ENCODE results near the gene DUSP6. TPM values are rescaled to one million over a fixed set of nuclear protein-coding genes. Genes with fewer than 3 reads are reported as not detected.

The DUSP6 gene
- total and polyA plus RNA-seq, 2 donors (not counting 1 experiment from before 2014, with no cell fraction given) = 7.0 to 50.0 TPM

- H3K4me3 ChIP-seq (replicated peaks in 1 of 4; ENCODE audit: control extremely low read depth in 1 of 4, insufficient read depth in 1 of 4, low read depth in 3 of 4, low read length in 4 of 4) = no peak overlapping the region
- no peak overlapping the region for H3K4me2 ChIP-seq (ENCODE audit: extremely low read depth, insufficient read depth, low read length)
- no peak overlapping the region for H3K9ac ChIP-seq (ENCODE audit: insufficient read depth, low read length)
- no peaks in the 10 kb centered on the region for H3K36me3 ChIP-seq (ENCODE audit: control insufficient read depth, insufficient read depth, low read length)
- H3K27ac ChIP-seq (ENCODE audit: insufficient read depth, low read length) = no peak overlapping the region
- H3K27me3 ChIP-seq (ENCODE audit: control insufficient read depth, insufficient read depth, low read length) = no peaks in the 10 kb centered on the region
- no peaks in the 10 kb centered on the region for H3K9me3 ChIP-seq (ENCODE audit: control insufficient read depth, insufficient read depth, low read depth, low read length)
- no peaks in the 10 kb centered on the region for H4K20me1 ChIP-seq (ENCODE audit: control insufficient read depth, extremely low read depth, insufficient read depth, low read length)
- no peak for TF ChIP-seq CTCF (conservative IDR thresholded peaks at IDR 0.05 in 1 of 2, IDR thresholded peaks at IDR 0.05 in 1 of 2; ENCODE audit: low read depth in 1 of 2, low read length in 2 of 2)
- no peak for TF ChIP-seq EZH2 (IDR thresholded peaks at IDR 0.05; ENCODE audit: low read length, missing control alignments)
- no peak overlapping the region for H2AFZ ChIP-seq (ENCODE audit: low read length)
- H3K79me2 ChIP-seq (ENCODE audit: control insufficient read depth, insufficient read depth, low read length) = no peaks in the 10 kb centered on the region
- DNase-seq (ENCODE audit: low read depth in 2 of 2) = no peak
- H3K4me1 ChIP-seq (ENCODE audit: control insufficient read depth, extremely low read depth, insufficient read depth, low read length) = no peaks in the 10 kb centered on the region
Measured at GRCh38 chr12:89306827-89307473, 45.4 kb downstream of the DUSP6 start.

GRCh38 chr12:89305373-89305772 is 46.9 kb downstream of the DUSP6 start:
- Histone ChIP-seq H3K79me2 (ENCODE audit: control insufficient read depth, insufficient read depth, low read length) (no peaks in the 10 kb centered on the region), H3K4me1 (ENCODE audit: control insufficient read depth, extremely low read depth, insufficient read depth, low read length) (no peaks in the 10 kb centered on the region), H3K27ac (ENCODE audit: insufficient read depth, low read length) (no peak overlapping the region), H3K9me3 (ENCODE audit: control insufficient read depth, insufficient read depth, low read depth, low read length) (no peaks in the 10 kb centered on the region), H4K20me1 (ENCODE audit: control insufficient read depth, extremely low read depth, insufficient read depth, low read length) (no peaks in the 10 kb centered on the region), H3K36me3 (ENCODE audit: control insufficient read depth, insufficient read depth, low read length) (no peaks in the 10 kb centered on the region), H3K4me3 (replicated peaks in 1 of 4; ENCODE audit: control extremely low read depth in 1 of 4, insufficient read depth in 1 of 4, low read depth in 3 of 4, low read length in 4 of 4) (no peak overlapping the region), H3K9ac (ENCODE audit: insufficient read depth, low read length) (no peak overlapping the region), H2AFZ (ENCODE audit: low read length) (no peak overlapping the region), H3K27me3 (ENCODE audit: control insufficient read depth, insufficient read depth, low read length) (no peaks in the 10 kb centered on the region), H3K4me2 (ENCODE audit: extremely low read depth, insufficient read depth, low read length) (no peak overlapping the region)
- no peak for DNase-seq (ENCODE audit: low read depth in 2 of 2)
- no peak for TF ChIP-seq EZH2 (IDR thresholded peaks at IDR 0.05; ENCODE audit: low read length, missing control alignments)
- TF ChIP-seq CTCF (conservative IDR thresholded peaks at IDR 0.05 in 1 of 2, IDR thresholded peaks at IDR 0.05 in 1 of 2; ENCODE audit: low read depth in 1 of 2, low read length in 2 of 2) = no peak

- no peak for TF ChIP-seq EZH2 (IDR thresholded peaks at IDR 0.05; ENCODE audit: low read length, missing control alignments)
- TF ChIP-seq CTCF (conservative IDR thresholded peaks at IDR 0.05 in 1 of 2, IDR thresholded peaks at IDR 0.05 in 1 of 2; ENCODE audit: low read depth in 1 of 2, low read length in 2 of 2) = no peak
- H3K4me3 ChIP-seq (replicated peaks in 1 of 4; ENCODE audit: control extremely low read depth in 1 of 4, insufficient read depth in 1 of 4, low read depth in 3 of 4, low read length in 4 of 4) = no peak overlapping the region
- no peaks in the 10 kb centered on the region for H3K27me3 ChIP-seq (ENCODE audit: control insufficient read depth, insufficient read depth, low read length)
- no peaks in the 10 kb centered on the region for H3K4me1 ChIP-seq (ENCODE audit: control insufficient read depth, extremely low read depth, insufficient read depth, low read length)
- no peaks in the 10 kb centered on the region for H3K79me2 ChIP-seq (ENCODE audit: control insufficient read depth, insufficient read depth, low read length)
- H2AFZ ChIP-seq (ENCODE audit: low read length) = no peak overlapping the region
- no peaks in the 10 kb centered on the region for H3K36me3 ChIP-seq (ENCODE audit: control insufficient read depth, insufficient read depth, low read length)
- H3K9me3 ChIP-seq (ENCODE audit: control insufficient read depth, insufficient read depth, low read depth, low read length) = no peaks in the 10 kb centered on the region
- H3K27ac ChIP-seq (ENCODE audit: insufficient read depth, low read length) = no peak overlapping the region
- H3K9ac ChIP-seq (ENCODE audit: insufficient read depth, low read length) = no peak overlapping the region
- no peak overlapping the region for H3K4me2 ChIP-seq (ENCODE audit: extremely low read depth, insufficient read depth, low read length)
- no peak for DNase-seq (ENCODE audit: low read depth in 2 of 2)
- H4K20me1 ChIP-seq (ENCODE audit: control insufficient read depth, extremely low read depth, insufficient read depth, low read length) = no peaks in the 10 kb centered on the region
Measured at GRCh38 chr12:89299931-89300330, 52.4 kb downstream of the DUSP6 start.
